ENCODE results near the gene DDX50.
A peak's percentile ranks its signal among the peaks of the same experiment; 100 is the strongest.

DDX50 gene

DNA sequence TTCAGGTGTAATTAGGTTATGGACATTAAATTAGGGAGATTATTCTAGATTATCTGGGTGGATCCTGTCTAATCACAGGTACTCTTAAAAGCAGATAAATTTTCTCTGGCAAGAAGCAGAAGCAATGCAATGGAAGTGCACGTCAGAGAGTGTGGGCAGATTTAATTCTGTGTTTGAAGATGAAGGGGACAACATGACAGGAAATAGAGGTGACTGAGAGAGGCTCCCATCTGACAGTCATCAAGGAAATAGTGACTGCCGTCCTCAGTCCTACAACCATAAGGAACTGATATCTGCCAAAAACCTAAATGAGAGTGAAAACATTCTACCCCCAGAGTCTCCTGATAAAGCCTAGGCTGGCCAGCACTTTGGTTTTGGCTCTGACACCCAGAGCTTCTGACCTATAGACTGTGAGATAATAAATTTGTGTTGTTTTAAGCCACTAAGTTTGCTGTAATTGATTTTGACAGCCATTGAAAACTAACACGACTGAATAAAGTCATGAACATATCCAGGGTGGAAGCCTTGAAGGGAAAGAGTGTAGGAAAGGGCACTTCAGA is 30.5 kb upstream of the DDX50 start:
- TF ChIP-seq EP300 (IDR thresholded peaks at IDR 0.05; ENCODE audit: borderline replicate concordance): no peak
- TF ChIP-seq, protein P1, sequence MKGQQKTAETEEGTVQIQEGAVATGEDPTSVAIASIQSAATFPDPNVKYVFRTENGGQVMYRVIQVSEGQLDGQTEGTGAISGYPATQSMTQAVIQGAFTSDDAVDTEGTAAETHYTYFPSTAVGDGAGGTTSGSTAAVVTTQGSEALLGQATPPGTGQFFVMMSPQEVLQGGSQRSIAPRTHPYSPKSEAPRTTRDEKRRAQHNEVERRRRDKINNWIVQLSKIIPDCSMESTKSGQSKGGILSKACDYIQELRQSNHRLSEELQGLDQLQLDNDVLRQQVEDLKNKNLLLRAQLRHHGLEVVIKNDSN (IDR thresholded peaks at IDR 0.05): no peak
- TF ChIP-seq CREB1 (IDR thresholded peaks at IDR 0.05; ENCODE audit: low read depth): no peak
- TF ChIP-seq, protein P2, sequence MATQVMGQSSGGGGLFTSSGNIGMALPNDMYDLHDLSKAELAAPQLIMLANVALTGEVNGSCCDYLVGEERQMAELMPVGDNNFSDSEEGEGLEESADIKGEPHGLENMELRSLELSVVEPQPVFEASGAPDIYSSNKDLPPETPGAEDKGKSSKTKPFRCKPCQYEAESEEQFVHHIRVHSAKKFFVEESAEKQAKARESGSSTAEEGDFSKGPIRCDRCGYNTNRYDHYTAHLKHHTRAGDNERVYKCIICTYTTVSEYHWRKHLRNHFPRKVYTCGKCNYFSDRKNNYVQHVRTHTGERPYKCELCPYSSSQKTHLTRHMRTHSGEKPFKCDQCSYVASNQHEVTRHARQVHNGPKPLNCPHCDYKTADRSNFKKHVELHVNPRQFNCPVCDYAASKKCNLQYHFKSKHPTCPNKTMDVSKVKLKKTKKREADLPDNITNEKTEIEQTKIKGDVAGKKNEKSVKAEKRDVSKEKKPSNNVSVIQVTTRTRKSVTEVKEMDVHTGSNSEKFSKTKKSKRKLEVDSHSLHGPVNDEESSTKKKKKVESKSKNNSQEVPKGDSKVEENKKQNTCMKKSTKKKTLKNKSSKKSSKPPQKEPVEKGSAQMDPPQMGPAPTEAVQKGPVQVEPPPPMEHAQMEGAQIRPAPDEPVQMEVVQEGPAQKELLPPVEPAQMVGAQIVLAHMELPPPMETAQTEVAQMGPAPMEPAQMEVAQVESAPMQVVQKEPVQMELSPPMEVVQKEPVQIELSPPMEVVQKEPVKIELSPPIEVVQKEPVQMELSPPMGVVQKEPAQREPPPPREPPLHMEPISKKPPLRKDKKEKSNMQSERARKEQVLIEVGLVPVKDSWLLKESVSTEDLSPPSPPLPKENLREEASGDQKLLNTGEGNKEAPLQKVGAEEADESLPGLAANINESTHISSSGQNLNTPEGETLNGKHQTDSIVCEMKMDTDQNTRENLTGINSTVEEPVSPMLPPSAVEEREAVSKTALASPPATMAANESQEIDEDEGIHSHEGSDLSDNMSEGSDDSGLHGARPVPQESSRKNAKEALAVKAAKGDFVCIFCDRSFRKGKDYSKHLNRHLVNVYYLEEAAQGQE (IDR thresholded peaks at IDR 0.05; ENCODE audit: low read depth): no peak
- no peak for TF ChIP-seq ZBTB7A (IDR thresholded peaks at IDR 0.05; ENCODE audit: low read depth)
- no peak for TF ChIP-seq CEBPB (IDR thresholded peaks at IDR 0.05)
- no peak for TF ChIP-seq TEAD4 (IDR thresholded peaks at IDR 0.05)
- TF ChIP-seq FOXM1 (IDR thresholded peaks at IDR 0.05; ENCODE audit: borderline replicate concordance, low read depth): no peak
- TF ChIP-seq NFIC (IDR thresholded peaks at IDR 0.05): no peak
- no peak for TF ChIP-seq TCF12 (IDR thresholded peaks at IDR 0.05; ENCODE audit: low read depth)
- no peak for TF ChIP-seq RAD21 (IDR thresholded peaks at IDR 0.05; ENCODE audit: low read depth)
- TF ChIP-seq EGR1 (IDR thresholded peaks at IDR 0.05): no peak
- TF ChIP-seq, protein P3, sequence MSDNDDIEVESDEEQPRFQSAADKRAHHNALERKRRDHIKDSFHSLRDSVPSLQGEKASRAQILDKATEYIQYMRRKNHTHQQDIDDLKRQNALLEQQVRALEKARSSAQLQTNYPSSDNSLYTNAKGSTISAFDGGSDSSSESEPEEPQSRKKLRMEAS (IDR thresholded peaks at IDR 0.05): no peak
- no peak for TF ChIP-seq YY1 (IDR thresholded peaks at IDR 0.05; ENCODE audit: low read depth)
- no peak for TF ChIP-seq TAF1 (IDR thresholded peaks at IDR 0.05; ENCODE audit: low read depth)

GRCh38 chr10:68871105-68871711 is 29.9 kb upstream of the DDX50 start:
- TF ChIP-seq CREB1 (IDR thresholded peaks at IDR 0.05; ENCODE audit: low read depth): no peak
- no peak for TF ChIP-seq TAF1 (IDR thresholded peaks at IDR 0.05; ENCODE audit: low read depth)
- no peak for TF ChIP-seq TCF12 (IDR thresholded peaks at IDR 0.05; ENCODE audit: low read depth)
- TF ChIP-seq, protein P1 (IDR thresholded peaks at IDR 0.05): no peak
- TF ChIP-seq RAD21 (IDR thresholded peaks at IDR 0.05; ENCODE audit: low read depth): no peak
- TF ChIP-seq, protein P3 (IDR thresholded peaks at IDR 0.05): no peak
- TF ChIP-seq ZBTB7A (IDR thresholded peaks at IDR 0.05; ENCODE audit: low read depth): no peak
- TF ChIP-seq NFIC (IDR thresholded peaks at IDR 0.05): no peak
- no peak for TF ChIP-seq YY1 (IDR thresholded peaks at IDR 0.05; ENCODE audit: low read depth)
- no peak for TF ChIP-seq TEAD4 (IDR thresholded peaks at IDR 0.05)
- TF ChIP-seq CEBPB (IDR thresholded peaks at IDR 0.05): no peak
- TF ChIP-seq EP300 (IDR thresholded peaks at IDR 0.05; ENCODE audit: borderline replicate concordance): no peak
- no peak for TF ChIP-seq FOXM1 (IDR thresholded peaks at IDR 0.05; ENCODE audit: borderline replicate concordance, low read depth)
- TF ChIP-seq, protein P2 (IDR thresholded peaks at IDR 0.05; ENCODE audit: low read depth): no peak
- TF ChIP-seq EGR1 (IDR thresholded peaks at IDR 0.05): no peak

- TF ChIP-seq CREB1 (IDR thresholded peaks at IDR 0.05; ENCODE audit: low read depth): no peak
- TF ChIP-seq NFIC (IDR thresholded peaks at IDR 0.05): peak; percentile 97
- TF ChIP-seq EP300 (IDR thresholded peaks at IDR 0.05; ENCODE audit: borderline replicate concordance): peak; percentile 61; the same call in 1 of the 2 replicates
- no peak for TF ChIP-seq TAF1 (IDR thresholded peaks at IDR 0.05; ENCODE audit: low read depth)
- TF ChIP-seq CEBPB (IDR thresholded peaks at IDR 0.05): no peak
- TF ChIP-seq, protein P3 (IDR thresholded peaks at IDR 0.05): peak; percentile 32; the same call in 1 of the 2 replicates
- no peak for TF ChIP-seq ZBTB7A (IDR thresholded peaks at IDR 0.05; ENCODE audit: low read depth)
- no peak for TF ChIP-seq RAD21 (IDR thresholded peaks at IDR 0.05; ENCODE audit: low read depth)
- peak; percentile 72 for TF ChIP-seq TEAD4 (IDR thresholded peaks at IDR 0.05)
- TF ChIP-seq, protein P2 (IDR thresholded peaks at IDR 0.05; ENCODE audit: low read depth): no peak
- peak; percentile 86 for TF ChIP-seq TCF12 (IDR thresholded peaks at IDR 0.05; ENCODE audit: low read depth)
- TF ChIP-seq YY1 (IDR thresholded peaks at IDR 0.05; ENCODE audit: low read depth): no peak
- TF ChIP-seq FOXM1 (IDR thresholded peaks at IDR 0.05; ENCODE audit: borderline replicate concordance, low read depth): no peak
- no peak for TF ChIP-seq EGR1 (IDR thresholded peaks at IDR 0.05)
- TF ChIP-seq, protein P1 (IDR thresholded peaks at IDR 0.05): no peak
These were observed 29.3 kb upstream of the DDX50 start for GRCh38 chr10:68871731-68872342.
